Measurements from ENCODE around the gene PRSS38.

PRSS38 gene

DNA sequence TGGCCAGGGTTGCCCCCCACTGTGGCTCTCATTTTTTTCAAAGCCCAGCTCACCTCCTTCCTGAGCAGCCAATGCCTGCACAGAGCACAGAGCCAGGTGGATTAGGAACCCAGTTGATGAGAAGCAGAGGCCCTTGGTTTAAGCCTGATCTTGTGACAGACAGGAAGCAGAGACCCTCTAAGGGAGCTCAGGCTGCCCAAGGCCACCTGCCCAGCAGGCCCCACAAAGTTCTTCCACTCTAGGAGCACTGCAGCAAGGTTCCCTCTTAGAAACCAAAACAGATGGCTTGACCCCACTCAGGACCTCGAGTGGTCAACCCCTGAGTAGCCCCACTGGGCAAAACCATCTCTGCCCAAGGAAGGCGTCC is 25.5 kb upstream of the PRSS38 start (continued):
- TF ChIP-seq, protein P1, sequence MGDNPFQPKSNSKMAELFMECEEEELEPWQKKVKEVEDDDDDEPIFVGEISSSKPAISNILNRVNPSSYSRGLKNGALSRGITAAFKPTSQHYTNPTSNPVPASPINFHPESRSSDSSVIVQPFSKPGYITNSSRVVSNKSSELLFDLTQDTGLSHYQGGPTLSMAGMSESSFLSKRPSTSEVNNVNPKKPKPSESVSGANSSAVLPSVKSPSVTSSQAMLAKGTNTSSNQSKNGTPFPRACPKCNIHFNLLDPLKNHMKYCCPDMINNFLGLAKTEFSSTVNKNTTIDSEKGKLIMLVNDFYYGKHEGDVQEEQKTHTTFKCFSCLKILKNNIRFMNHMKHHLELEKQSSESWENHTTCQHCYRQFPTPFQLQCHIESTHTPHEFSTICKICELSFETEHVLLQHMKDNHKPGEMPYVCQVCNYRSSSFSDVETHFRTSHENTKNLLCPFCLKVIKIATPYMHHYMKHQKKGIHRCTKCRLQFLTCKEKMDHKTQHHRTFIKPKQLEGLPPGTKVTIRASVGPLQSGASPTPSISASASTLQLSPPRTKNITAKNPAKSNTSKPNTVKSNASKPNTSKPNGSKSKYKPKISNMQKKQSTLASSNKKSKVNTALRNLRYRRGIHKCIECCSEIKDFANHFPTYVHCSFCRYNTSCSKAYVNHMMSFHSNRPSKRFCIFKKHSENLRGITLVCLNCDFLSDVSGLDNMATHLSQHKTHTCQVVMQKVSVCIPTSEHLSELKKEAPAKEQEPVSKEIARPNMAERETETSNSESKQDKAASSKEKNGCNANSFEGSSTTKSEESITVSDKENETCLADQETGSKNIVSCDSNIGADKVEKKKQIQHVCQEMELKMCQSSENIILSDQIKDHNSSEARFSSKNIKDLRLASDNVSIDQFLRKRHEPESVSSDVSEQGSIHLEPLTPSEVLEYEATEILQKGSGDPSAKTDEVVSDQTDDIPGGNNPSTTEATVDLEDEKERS (tag by site-specific recombination; IDR thresholded peaks at IDR 0.05) = no peak
- 0 out of 2 replicates have a peak, but pooled peaks have one; percentile 22 for TF ChIP-seq ZIC2 (tag by site-specific recombination; IDR thresholded peaks at IDR 0.05)
- TF ChIP-seq, protein P2, sequence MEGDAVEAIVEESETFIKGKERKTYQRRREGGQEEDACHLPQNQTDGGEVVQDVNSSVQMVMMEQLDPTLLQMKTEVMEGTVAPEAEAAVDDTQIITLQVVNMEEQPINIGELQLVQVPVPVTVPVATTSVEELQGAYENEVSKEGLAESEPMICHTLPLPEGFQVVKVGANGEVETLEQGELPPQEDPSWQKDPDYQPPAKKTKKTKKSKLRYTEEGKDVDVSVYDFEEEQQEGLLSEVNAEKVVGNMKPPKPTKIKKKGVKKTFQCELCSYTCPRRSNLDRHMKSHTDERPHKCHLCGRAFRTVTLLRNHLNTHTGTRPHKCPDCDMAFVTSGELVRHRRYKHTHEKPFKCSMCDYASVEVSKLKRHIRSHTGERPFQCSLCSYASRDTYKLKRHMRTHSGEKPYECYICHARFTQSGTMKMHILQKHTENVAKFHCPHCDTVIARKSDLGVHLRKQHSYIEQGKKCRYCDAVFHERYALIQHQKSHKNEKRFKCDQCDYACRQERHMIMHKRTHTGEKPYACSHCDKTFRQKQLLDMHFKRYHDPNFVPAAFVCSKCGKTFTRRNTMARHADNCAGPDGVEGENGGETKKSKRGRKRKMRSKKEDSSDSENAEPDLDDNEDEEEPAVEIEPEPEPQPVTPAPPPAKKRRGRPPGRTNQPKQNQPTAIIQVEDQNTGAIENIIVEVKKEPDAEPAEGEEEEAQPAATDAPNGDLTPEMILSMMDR (tag by site-specific recombination; IDR thresholded peaks at IDR 0.05) = 0 out of 2 replicates have a peak, but pooled peaks have one; percentile 0

DNA sequence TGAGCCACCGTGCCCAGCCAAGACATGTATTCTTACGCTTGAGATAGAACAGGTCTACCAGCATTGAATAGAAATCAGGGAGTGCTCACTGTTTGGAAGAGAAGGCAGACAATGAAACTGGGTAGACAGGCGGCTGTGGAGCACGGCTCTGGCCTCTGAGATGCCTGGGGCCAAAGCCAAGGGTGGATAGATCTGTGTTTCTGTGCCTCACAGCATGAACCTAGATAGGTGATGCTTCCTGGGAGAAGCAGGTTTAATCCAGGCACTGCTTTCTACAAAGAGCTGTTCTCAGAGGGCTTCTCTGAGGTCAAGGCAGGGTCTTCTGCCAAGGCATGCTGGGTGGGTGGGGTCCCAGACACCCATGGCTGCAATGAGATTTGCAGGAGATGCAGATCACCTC is 24.6 kb upstream of the PRSS38 start:
- ChIA-PET CTCF (no interaction called here), POLR2A (no interaction called here)
- no peak overlapping the region for H3K27ac ChIP-seq (ENCODE audit: extremely low read depth, low read depth, low read length)
- H3K9me3 ChIP-seq (ENCODE audit: control insufficient read depth, insufficient read depth, low read depth, low read length) = no peaks in the 10 kb centered on the region
- H3K36me3 ChIP-seq (ENCODE audit: control insufficient read depth in 2 of 2, insufficient read depth in 1 of 2, low read length in 2 of 2) = no peaks in the 10 kb centered on the region
- peaks cover 3% of the 10 kb centered on the region; the same call in 1 of the 2 replicates for H3K4me1 ChIP-seq (ENCODE audit: control insufficient read depth, insufficient read depth, low read length)
- TF ChIP-seq ZBTB17 (tag by site-specific recombination; IDR thresholded peaks at IDR 0.05) = 0 out of 2 replicates have a peak, but pooled peaks have one; percentile 36
- TF ChIP-seq HOXD13 (CRISPR knock-in tag; IDR thresholded peaks at IDR 0.05; ENCODE audit: borderline replicate concordance) = no peak
- no peak for TF ChIP-seq ZNF138 (tag by site-specific recombination; IDR thresholded peaks at IDR 0.05; ENCODE audit: borderline replicate concordance)
- no peak for TF ChIP-seq ZNF174 (tag by site-specific recombination; IDR thresholded peaks at IDR 0.05)
- TF ChIP-seq ZNF521 (tag by site-specific recombination; IDR thresholded peaks at IDR 0.05) = no peak
- H3K4me3 ChIP-seq (ENCODE audit: low read depth, low read length) = no peak overlapping the region

DNA sequence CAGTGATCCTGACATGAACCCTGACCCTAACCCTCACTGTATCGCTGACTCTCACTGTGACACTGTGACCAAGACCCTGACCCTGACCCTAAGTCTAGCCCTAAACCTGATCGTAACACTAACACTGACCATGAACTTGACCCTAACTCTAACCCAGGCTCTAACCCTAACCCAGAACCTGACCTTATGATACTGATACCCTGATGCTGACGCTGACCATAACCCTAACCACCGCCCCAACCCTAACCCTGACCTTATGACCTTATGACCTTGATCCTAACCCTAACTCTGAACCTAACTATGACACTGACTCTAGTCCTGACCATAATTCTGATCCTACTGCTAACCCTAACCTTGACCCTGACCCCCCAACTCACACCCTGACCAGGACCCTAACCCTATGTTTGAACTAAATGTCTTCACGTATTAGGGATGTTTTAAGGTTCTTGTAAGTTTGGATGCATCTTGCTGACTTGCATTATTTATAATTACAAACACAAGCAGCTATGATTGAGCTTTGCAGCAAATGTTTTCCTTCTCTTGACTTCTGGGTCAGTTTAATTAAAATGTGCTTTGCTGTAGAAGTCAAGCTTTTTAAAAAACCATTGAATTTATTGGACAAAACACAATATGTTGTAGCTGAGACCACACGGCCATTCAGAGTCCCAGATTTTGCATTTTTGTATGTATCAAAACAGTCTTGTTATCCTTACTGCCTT is 23.9 kb upstream of the PRSS38 start:
- H3K27ac ChIP-seq (ENCODE audit: extremely low read depth, low read depth, low read length) = no peak overlapping the region
- ChIA-PET CTCF (interaction anchor here (0.9 kb wide), 1 partner anchor 30 kb away, joined by 3 read pairs; no protein-coding TSS in a partner anchor), POLR2A (no interaction called here)
- H3K9me3 ChIP-seq (ENCODE audit: control insufficient read depth, insufficient read depth, low read depth, low read length) = no peaks in the 10 kb centered on the region
- H3K4me1 ChIP-seq (ENCODE audit: control insufficient read depth, insufficient read depth, low read length) = peaks cover 3% of the 10 kb centered on the region; the same call in 1 of the 2 replicates
- no peak overlapping the region for H3K4me3 ChIP-seq (ENCODE audit: low read depth, low read length)
- no peaks in the 10 kb centered on the region for H3K36me3 ChIP-seq (ENCODE audit: control insufficient read depth in 2 of 2, insufficient read depth in 1 of 2, low read length in 2 of 2)
- TF ChIP-seq, protein P3, sequence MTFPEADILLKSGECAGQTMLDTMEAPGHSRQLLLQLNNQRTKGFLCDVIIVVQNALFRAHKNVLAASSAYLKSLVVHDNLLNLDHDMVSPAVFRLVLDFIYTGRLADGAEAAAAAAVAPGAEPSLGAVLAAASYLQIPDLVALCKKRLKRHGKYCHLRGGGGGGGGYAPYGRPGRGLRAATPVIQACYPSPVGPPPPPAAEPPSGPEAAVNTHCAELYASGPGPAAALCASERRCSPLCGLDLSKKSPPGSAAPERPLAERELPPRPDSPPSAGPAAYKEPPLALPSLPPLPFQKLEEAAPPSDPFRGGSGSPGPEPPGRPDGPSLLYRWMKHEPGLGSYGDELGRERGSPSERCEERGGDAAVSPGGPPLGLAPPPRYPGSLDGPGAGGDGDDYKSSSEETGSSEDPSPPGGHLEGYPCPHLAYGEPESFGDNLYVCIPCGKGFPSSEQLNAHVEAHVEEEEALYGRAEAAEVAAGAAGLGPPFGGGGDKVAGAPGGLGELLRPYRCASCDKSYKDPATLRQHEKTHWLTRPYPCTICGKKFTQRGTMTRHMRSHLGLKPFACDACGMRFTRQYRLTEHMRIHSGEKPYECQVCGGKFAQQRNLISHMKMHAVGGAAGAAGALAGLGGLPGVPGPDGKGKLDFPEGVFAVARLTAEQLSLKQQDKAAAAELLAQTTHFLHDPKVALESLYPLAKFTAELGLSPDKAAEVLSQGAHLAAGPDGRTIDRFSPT (tag by site-specific recombination; IDR thresholded peaks at IDR 0.05) = no peak
- TF ChIP-seq ZBTB48 (tag by site-specific recombination; IDR thresholded peaks at IDR 0.05) (0 out of 2 replicates have a peak, but pooled peaks have one; percentile 47), GLI4 (tag by site-specific recombination; IDR thresholded peaks at IDR 0.05) (peak; percentile 69; the same call in 1 of the 2 replicates), KLF8 (tag by site-specific recombination; IDR thresholded peaks at IDR 0.05) (no peak), ZNF654 (tag by site-specific recombination; IDR thresholded peaks at IDR 0.05; ENCODE audit: low read depth) (no peak), ZNF214 (tag by site-specific recombination; IDR thresholded peaks at IDR 0.05; ENCODE audit: borderline replicate concordance) (no peak), BCL11A (tag by site-specific recombination; IDR thresholded peaks at IDR 0.05; ENCODE audit: low read depth) (peak; percentile 98), ZNF366 (tag by site-specific recombination; conservative IDR thresholded peaks at IDR 0.05) (no peak), ZNF707 (tag by site-specific recombination; IDR thresholded peaks at IDR 0.05) (no peak)
- TF ChIP-seq, protein P4, sequence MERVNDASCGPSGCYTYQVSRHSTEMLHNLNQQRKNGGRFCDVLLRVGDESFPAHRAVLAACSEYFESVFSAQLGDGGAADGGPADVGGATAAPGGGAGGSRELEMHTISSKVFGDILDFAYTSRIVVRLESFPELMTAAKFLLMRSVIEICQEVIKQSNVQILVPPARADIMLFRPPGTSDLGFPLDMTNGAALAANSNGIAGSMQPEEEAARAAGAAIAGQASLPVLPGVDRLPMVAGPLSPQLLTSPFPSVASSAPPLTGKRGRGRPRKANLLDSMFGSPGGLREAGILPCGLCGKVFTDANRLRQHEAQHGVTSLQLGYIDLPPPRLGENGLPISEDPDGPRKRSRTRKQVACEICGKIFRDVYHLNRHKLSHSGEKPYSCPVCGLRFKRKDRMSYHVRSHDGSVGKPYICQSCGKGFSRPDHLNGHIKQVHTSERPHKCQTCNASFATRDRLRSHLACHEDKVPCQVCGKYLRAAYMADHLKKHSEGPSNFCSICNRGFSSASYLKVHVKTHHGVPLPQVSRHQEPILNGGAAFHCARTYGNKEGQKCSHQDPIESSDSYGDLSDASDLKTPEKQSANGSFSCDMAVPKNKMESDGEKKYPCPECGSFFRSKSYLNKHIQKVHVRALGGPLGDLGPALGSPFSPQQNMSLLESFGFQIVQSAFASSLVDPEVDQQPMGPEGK (tag by site-specific recombination; IDR thresholded peaks at IDR 0.05) = no peak
- TF ChIP-seq, protein P5, sequence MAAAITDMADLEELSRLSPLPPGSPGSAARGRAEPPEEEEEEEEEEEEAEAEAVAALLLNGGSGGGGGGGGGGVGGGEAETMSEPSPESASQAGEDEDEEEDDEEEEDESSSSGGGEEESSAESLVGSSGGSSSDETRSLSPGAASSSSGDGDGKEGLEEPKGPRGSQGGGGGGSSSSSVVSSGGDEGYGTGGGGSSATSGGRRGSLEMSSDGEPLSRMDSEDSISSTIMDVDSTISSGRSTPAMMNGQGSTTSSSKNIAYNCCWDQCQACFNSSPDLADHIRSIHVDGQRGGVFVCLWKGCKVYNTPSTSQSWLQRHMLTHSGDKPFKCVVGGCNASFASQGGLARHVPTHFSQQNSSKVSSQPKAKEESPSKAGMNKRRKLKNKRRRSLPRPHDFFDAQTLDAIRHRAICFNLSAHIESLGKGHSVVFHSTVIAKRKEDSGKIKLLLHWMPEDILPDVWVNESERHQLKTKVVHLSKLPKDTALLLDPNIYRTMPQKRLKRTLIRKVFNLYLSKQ (tag by site-specific recombination; IDR thresholded peaks at IDR 0.05; ENCODE audit: borderline replicate concordance) = no peak
- TF ChIP-seq, protein P6, sequence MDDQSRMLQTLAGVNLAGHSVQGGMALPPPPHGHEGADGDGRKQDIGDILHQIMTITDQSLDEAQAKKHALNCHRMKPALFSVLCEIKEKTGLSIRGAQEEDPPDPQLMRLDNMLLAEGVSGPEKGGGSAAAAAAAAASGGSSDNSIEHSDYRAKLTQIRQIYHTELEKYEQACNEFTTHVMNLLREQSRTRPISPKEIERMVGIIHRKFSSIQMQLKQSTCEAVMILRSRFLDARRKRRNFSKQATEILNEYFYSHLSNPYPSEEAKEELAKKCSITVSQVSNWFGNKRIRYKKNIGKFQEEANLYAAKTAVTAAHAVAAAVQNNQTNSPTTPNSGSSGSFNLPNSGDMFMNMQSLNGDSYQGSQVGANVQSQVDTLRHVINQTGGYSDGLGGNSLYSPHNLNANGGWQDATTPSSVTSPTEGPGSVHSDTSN (CRISPR knock-in tag; IDR thresholded peaks at IDR 0.05) = no peak
